Right renal pelvis (tissue), 4 donors: ENCODE data around the gene NFATC4. TPM values are rescaled to one million over a fixed set of nuclear protein-coding genes. Genes with fewer than 3 reads are reported as not detected.
"Not testable (repeated sequence)": the region's sequence is repeated elsewhere in the genome, so short reads cannot be mapped to it uniquely, and the experiment has no call there.

ENCODE experiments used
- DNase-seq, 4 donors: peaks; one replicate each; pipeline ENCODE4 v3.0.0-alpha.2; 2013; ENCODE audit warnings: low read depth in 4 of 4, low spot score in 3 of 4, missing footprints in 1 of 4
- polyA plus RNA-seq, 4 donors: library from polyadenylated mRNA; unstranded; fragments of 120-200 nt; gene quantifications; one replicate each; pipeline ENCODE4 v1.2.1, GENCODE V29; 2013; ENCODE audit not compliant: insufficient read length in 4 of 4

Gene NFATC4
- polyA plus RNA-seq, 4 donors = 60.9 to 74.3 (median 64.2) TPM

DNA sequence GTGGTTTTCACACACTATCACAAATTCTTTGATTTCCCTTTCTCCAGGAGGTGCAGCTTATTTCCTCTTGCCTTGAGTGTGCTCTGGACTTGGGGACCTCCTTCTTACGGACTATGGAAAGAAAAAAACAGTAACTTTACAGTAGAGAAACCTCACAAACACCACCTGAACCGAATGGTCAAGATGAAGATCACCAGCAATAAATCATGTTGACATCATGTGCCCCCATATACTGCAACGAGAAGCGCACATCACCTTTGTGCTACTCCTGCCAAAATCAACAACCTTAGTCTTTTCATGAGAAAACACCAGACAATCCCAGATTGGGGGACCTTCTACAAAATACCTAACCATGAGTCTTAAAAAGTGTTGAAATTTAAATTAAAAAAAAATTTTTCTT, 17.5 kb downstream of the NFATC4 start:
- DNase-seq = no peak

DNA sequence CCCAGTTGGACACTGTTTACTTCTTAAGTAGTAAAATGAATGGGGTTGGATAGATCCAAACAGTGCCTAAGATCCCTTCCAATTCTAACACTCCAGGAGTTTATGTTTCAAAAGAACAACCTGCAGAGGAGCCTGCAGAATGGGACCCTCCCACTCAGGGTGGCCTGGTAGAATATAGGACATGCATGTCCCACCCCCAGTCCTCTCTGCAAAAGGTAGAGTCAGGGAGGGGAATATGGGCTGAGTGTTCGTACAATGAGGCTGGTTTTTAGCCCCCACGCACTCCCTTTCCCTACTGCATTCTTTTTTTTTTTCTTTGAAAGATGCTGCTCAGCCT, 19.0 kb downstream of the NFATC4 start:
- no peak for DNase-seq

DNA sequence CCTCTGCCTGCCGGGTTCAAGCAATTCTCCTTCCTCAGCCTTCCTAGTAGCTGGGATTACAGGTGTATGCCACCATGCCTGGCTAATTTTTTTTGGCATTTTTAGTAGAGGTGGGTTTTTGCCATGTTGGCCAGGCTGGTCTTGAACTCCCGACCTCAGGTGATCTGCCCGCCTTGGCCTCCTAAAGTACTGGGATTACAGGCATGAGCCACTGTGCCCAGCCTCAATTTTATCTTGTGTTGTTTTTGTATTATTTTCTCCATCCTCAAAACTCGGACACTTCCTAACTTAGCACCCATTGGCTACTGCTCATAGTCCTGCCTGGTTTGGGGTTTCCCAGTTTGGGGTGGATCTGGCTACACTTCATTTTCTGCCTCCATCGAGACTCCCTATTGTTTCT, 19.6 kb downstream of the NFATC4 start:
- DNase-seq = not testable (repeated sequence)

DNA sequence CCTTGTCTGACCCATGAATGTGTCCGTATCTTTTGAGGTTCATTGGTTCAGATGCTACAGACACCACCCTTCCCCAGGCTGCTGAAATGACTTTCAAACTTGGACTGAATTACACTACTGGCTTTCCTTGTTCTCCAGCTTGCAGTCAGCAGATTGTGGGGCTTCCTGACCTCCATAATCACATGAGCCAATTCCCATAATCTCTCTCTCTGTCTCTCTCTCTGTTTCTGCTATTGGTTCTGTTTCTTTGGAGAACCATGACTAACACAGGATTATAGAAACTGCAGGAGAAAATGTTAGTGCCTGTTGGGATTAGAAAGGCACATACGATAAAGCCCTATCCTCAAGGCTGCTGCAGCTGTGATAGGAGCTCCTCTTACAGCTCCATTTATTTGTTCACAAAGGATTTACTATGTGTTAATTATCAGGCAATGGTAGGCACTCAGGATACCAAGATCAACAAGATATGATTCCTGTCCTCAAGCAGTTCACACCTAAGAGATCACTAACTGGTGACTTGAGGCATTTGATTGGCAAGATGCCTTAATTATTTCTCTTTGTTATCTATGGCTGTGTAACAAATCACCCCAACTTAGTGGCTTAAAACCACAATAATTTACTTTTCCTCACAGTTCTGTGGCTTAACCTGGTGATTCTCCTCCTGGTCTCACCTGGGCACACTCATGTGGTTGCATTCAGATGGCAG, 20.6 kb downstream of the NFATC4 start:
- DNase-seq = no peak

DNA sequence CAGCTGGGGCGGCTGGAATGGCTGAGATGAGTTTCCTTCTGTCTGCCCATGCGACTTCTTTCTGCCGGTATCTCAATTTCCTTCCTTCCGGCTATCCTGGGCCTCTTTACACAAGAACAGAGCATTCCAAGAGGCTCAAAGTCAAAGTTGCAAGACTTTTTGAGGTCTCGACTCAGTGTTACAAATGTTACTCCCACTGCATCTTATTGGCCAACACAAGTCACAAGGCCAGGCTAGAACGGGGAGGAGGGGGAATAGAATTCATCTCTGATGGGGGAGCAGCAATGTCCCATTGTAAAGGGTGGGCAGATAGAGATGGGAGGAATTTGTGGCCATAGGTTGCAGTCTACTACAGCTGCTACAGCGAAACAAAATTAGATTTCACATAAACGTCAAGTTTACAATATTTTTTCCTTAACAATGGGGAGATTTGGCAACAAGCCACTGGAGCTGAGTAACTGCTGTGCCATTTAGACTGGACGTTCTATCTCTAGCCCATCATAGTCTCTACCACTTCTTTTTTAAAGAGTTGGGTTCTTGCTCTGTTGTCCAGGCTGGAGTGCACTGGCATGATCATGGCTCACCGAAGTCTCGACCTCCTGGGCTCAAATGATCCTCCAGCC, 21.4 kb downstream of the NFATC4 start:
- DNase-seq = no peak

DNA sequence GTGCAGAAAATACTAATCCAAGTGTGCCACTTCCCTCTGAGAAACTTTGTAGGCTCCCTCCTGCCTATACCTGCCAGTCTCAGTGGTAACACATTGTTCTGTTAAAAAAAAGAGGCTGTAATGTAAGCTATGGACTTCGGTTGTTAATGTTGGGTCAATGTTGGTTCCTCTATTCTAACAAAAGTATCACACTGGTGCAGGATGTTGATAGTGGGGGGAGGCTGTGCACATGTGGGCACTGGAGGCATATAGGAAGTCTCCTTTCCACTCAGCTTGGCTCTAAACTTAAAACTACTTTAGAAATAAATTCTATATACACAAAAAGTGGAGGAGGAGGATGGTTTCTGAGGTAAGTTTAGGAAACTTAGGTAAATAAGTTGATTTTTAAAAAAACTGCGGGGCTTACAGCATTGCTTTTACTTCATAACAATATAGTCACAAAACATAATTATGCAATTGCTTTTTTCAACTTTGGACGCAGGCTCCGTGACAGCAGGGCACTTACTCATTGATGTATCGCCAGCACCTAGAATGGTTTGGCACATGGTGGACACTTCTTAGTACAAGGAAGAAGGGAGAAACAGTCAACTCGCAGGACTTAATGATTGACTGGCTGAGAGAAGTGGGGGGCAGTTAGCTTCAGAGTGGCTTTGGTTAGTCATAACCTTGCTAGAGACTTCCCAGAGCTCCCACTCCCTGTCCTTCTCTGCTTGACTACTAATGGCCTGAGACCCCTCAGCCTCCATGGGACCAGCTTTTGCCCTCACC, 22.9 kb downstream of the NFATC4 start:
- DNase-seq = no peak

DNA sequence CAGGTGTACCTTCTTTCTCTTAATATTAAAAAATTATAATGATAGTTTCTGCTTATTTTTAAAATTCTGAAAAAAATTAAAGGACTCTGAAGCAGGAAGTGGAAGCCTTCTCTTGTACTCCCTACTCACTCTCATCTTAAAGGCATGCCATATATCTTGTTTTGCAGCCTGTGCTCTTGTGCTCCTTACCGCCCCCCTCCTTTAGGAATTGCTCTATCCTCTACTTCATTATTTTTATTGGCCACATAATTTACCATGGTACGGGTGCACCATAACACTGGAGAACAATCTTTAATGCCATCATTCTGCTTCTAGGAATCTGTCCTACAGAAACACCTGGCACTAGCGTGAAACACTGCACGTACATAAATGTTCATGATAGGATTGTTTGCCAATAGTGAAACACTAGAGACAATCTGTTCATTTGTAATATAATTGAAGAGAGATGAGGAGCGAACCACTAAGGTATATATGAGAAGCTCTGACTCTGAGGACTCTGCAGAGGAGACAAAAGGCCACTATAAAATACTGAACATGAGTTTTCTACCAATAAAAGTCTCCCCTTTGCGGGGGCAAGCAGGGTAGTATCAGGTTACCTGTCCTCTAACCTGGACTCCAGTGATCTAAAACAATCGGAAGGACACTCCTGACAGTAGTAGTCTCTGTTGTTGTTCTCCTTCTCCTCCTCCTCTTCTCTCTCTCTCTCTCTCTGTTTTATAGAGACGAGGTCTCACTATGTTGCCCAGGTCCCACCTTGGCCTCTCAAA, 24.5 kb downstream of the NFATC4 start:
- DNase-seq = no peak

DNA sequence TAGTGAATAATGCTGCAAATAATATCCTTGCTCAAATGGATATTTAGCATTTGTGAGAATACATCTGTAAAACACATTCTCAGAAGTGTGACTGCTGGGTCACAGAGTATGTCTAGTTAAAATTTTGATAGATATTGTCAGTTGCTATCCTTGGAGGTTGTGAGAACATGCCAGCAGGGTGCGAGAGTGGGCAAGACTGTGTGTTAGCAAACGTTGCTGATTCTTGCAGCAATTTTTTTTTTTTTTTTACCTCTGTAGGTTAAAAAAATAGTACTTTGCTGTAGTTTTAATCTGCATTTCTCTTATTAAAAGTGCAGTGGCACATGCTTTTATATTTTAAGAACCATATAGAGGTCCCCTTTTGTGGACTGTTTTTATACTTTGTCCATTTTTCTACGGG, 26.3 kb downstream of the NFATC4 start:
- no peak for DNase-seq

DNA sequence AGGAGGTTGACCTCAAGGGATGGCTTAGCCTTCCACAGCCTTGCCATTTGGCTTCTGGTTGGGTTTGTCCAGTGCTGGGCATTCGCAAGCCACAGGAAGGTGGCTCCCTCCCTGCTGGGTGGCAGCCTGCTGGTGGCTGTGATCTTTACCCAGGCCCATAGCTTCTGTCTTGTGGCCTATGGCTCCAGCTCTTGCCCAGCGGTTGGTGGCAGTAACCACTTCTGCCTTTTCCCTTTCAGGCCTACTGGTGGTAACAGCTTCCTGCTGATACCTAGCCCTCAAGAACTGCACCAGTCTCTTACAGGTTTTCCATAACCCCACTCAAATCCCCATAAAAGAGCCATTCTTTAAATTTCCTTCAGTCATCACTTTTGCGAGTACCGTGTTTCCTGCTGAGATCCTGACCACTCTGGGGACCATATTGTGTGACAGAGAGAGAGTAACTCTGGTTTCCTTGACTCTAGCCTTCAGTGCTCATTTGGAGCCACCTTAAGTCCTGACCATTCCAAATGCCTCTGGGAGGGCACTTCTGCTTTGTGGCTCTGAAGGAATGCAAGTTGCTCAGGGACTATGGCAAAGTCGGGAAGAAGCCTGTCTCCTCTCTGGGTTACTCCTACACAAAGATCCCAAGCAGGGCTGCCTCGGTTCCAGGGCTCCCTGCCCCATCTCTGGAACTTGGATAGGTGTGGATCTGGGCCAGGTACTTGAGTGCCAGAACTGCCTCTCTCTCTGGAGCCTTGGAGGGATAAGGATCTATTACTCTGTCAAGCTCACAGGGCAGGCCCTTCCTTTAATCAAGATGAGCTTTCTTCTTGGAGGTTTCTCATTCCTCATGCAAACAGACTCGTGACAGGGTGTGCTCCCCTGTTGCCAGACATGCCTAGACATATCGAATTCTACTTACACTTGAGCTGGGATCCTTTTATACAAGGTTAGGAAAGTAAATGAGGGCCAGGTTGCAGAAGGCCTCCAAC, 27.9 kb downstream of the NFATC4 start:
- no peak for DNase-seq

DNA sequence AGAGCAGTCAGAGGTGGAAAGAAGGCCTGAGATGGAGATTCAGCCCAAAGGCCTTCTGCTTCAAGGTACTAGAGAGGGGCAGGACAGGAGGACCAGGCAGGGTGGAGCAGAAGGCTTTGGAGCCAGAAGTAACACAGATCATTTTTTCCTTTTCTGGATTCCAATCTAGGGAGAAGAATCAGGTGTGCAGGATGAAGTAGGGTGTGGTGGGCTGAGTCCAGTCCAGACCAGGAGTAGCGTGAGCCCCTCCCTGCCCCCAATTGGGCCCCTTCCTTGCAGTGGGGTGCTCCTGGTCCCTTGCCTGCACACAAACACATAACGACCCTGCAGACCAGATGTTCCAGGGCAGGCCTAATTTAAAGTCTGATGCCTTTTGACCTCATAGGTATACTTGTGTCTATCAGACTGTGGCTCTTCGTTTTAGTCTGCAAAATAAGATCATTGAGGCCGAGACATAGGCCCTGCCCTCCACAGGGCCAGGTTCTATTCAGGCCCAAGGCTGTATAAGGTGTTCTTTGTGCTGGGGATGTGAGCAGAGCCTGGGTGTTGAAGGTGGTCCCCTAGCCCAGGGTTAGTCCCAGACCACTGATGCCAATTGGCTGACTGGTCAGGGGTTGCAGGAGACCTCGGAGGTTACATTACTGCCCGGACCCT, 29.8 kb downstream of the NFATC4 start:
- no peak for DNase-seq

DNA sequence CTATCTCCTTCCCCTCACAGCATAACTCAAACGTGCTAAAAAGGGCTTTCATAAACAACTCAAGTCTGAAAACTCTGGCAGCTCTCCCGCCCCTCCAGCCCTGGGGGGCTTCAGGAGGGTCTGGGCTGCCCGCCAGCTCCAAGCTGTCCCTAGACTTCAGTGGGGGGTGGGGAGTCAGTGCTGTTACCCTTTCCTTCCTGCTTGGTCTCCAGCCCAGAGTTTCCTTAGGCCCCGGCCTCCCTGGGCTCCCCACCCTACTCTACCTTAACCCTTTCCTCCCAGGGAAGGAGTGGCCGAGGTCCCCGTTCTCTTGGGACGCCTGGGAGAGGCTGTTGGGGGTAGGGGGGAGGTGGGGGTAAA, 30.3 kb downstream of the NFATC4 start:
- peak; percentile 68 to 78 (median 75) for DNase-seq

DNA sequence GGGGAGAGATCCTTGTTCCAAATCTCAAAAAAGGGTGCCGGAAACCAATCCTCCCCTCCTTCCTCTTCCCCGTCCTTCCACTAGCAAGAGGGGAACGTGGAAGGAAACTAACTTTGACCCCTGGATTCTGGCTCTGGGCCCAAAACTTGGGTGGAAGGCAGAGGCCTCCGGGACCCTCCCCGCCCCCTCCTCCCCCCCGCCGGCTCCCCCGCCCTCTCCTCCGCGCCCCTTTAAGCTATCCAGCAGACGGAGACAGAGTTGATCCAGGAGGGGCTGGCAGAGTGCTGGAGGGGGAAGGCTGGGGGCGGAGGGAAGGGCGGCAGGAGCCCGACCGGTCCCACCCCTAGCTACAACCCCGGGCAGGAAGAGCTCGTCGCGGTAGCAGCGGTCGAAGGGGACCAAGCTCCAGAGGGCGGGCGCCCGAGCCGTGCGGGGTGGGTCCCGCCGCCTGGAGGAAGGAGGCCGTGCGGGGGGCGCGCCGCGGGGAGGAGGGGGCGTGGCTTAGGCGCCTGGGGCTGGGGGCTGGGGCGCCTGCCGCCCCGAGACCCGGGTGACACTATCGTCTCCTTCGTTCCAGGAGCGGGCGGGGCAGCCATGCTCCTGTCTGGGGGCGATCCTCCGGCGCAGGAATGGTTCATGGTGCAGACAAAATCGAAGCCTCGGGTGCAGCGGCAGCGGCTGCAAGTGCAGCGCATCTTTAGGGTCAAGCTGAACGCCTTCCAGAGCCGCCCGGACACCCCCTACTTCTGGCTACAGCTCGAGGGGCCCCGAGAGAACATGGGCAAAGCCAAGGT, 30.9 kb downstream of the NFATC4 start, which contains the start of gene NYNRIN:
Gene NYNRIN, plus strand, starts transcription at position 351 of the 794 bp plus-strand sequence. Its CDS starts 244 bp downstream, at position 595.
- peak in 3 of 4 donors; percentile 62 to 71 (median 70) for DNase-seq

DNA sequence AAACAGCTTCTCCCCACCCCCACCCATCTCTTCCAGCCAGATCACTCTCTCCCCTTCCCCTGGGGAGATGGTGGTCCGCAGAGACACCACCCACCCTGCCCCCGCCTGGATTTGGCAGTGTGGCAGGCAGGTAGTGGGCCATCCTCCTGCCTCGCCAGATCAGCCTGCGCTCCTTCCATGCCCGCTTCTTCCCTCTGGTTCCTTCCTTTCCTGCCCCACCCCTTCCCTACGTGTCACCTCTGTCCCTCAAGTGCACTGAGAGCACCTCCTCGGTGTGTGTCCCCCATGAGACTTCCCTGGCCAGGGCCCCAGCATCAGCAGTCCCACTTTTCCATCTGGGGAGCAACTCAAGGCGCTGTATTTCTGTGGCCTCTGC, 31.5 kb downstream of the NFATC4 start:
- DNase-seq = no peak

DNA sequence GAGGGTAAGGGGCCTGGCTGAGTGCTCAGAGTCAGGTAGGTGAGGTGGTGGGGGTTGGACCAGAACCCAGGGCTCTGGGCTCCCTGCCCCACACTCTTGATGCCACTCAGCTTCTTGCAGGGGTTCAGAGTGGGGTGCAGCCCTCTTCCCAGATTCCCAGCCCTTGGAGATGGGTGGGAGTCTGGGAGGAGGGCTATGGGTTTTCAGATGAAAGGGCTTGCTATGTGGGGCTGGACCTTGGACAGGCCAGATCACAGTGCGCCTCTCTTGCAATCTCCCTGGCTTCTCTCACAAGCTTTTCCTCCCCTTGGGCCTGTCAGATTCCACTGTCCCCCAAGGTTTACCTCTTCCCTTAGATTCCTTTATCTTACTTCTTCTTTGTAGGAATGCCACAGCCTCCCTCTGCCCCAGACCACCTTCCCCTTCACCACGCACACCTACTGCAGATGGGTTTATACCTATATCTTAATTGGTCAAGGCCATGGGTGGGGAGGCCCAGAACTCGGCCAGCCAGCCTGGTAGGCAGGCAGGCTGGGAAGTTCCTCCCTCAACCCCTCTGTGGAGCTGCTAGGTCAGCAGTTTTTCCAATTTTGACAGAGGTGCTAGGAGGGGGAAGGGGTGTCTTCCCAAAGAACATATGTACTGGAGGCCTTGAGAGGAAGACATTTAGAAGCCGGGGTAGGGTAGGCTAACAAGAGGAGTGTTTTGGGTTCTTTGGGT, 32.2 kb downstream of the NFATC4 start:
- DNase-seq = no peak

DNA sequence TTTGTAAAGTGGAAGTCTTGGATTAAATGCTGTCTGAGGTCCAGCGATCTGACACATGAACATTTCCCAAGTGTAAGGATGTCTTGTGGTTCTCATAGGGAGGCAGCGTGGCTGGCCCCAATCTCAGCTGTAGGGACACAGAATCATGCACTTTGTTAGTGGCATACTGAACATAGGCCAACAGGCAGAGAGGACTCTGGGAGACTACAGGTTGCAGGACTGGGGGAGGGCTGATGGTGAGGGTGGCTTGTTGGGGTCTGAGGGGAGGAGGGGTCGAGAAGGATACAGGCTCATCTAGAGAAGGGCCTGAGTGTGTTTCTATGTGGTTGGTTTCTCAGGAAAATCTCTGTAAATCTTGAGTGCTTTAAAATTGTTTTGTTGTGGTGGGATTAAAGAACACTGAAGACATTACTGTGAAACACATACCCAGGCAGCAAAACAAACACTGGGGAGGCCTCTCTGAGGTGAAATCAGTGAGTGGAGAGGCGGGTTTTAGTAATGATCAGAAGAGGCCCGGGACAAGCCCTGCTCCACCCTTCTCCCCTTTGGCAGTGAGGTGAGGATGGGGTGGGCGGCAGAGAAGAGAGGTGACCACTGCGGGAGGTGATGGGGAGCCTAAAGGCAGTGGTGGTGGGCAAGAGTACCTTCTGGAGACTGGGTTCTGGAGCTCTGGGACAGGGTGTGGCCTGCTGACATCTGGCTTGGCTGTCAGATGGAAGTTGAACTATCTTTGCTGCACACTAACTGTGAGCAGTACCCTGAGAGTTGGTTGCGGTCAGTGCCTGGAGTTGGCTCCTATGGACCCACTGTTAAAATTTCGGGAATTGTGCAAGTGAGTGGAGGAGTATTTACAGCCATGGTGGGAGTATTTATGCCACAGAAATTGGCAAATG, 34.1 kb downstream of the NFATC4 start:
- DNase-seq = no peak

DNA sequence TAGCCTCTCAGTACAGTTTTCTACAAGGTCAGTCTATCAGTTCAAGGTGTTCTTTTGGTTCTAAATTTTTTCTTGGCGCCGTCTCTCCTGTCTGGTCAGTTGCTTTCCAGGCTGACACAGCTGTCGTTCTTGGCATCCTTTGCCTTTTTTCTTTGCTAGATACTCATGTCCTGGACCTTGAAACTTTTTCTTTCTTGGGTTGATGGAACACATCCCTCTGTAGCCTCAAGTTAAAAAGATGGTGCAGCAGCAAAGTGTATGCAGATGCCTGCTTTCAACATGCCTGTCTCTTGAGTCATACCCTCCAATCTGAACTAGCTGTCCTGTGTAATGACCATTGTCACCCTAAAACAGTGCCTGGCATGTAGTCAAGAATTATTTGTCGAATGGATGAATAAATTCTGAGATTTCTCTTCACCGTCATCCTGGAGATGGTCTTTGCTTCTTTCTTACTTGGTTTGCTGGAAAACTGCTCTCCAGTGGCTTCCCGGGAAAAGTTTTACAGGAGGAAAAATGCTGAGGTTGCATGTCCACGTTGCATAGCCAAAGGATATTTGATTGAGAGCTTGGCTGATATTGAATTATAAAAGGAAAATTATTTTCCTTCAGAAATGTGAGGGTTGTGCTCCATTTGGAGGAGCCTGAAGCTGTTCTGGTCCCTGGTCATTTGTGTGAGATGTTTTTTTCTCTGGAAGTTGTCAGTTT, 35.5 kb downstream of the NFATC4 start:
- no peak for DNase-seq
